ACC112 (cell line): ENCODE data around the gene GCNT2.

Experiments used
- H2AFZ ChIP-seq: fragments of 200-600 bp; sonication (generic); one replicate; pipeline ENCODE4 v1.6.0; 2017; ENCODE audit warnings: antibody characterized with exemption, low read length; ENCODE audit not compliant: unreplicated experiment
- H3K27ac ChIP-seq: fragments of 200-600 bp; sonication (generic); 2 replicates; pipeline ENCODE4 v1.5.1; 2014; ENCODE audit warnings: low read depth, mild to moderate bottlenecking, antibody characterized with exemption, low read length, moderate library complexity
- H3K27me3 ChIP-seq: fragments of 200-600 bp; sonication (generic); 2 replicates; pipeline ENCODE4 v1.6.1; 2014; ENCODE audit warnings: mild to moderate bottlenecking, antibody characterized with exemption, low read length, moderate library complexity, mixed read lengths; ENCODE audit not compliant: insufficient read depth
- H3K36me3 ChIP-seq: fragments of 200-600 bp; sonication (generic); 2 replicates; pipeline ENCODE4 v1.6.1; 2016; ENCODE audit warnings: mild to moderate bottlenecking, antibody characterized with exemption, low read length, moderate library complexity, mixed read lengths; ENCODE audit not compliant: insufficient read depth
- H3K4me1 ChIP-seq: fragments of 200-600 bp; sonication (generic); one replicate; pipeline ENCODE4 v1.6.1; 2016; ENCODE audit warnings: low read length, mixed read lengths; ENCODE audit not compliant: insufficient read depth, unreplicated experiment, control insufficient read depth
- H3K4me3 ChIP-seq: fragments of 200-600 bp; sonication (generic); 2 replicates; pipeline ENCODE4 v1.5.1; 2014; ENCODE audit warnings: mild to moderate bottlenecking, low read depth, low read length
- H3K79me2 ChIP-seq: fragments of 200-600 bp; sonication (generic); one replicate; pipeline ENCODE4 v1.6.0; 2016; ENCODE audit warnings: low read length; ENCODE audit not compliant: control insufficient read depth, unreplicated experiment, insufficient read depth

GCNT2 gene

GRCh38 chr6:10627800-10628199 lies 106.6 kb downstream of the GCNT2 start:
- Histone ChIP-seq H2AFZ (no peak overlapping the region), H3K27ac (no peak overlapping the region), H3K36me3 (no peaks in the 10 kb centered on the region), H3K79me2 (no peaks in the 10 kb centered on the region), H3K27me3 (0 out of 2 replicates have a peak, but pooled peaks cover 4% of the 10 kb centered on the region), H3K4me3 (no peak overlapping the region), H3K4me1 (peaks cover under 1% of the 10 kb centered on the region)

- Histone ChIP-seq H3K27me3 (0 out of 2 replicates have a peak, but pooled peaks cover 4% of the 10 kb centered on the region), H3K79me2 (no peaks in the 10 kb centered on the region), H2AFZ (no peak overlapping the region), H3K4me1 (peaks cover 11% of the 10 kb centered on the region), H3K36me3 (no peaks in the 10 kb centered on the region), H3K4me3 (no peak overlapping the region), H3K27ac (no peak overlapping the region)
Observed at GRCh38 chr6:10630178-10630577, 109.0 kb downstream of the GCNT2 start.

GRCh38 chr6:10633216-10633615 lies 112.1 kb downstream of the GCNT2 start:
- H3K36me3 ChIP-seq: no peaks in the 10 kb centered on the region
- H3K4me1 ChIP-seq: peaks cover 11% of the 10 kb centered on the region
- no peaks in the 10 kb centered on the region for H3K79me2 ChIP-seq
- H2AFZ ChIP-seq: no peak overlapping the region
- peak overlapping the region; percentile 68 for H3K27ac ChIP-seq
- no peaks in the 10 kb centered on the region for H3K27me3 ChIP-seq
- H3K4me3 ChIP-seq: no peak overlapping the region; the same call in 1 of the 2 replicates

- H3K4me1 ChIP-seq: no peaks in the 10 kb centered on the region
- no peak overlapping the region for H3K4me3 ChIP-seq
- H2AFZ ChIP-seq: no peak overlapping the region
- H3K36me3 ChIP-seq: no peaks in the 10 kb centered on the region
- no peak overlapping the region for H3K27ac ChIP-seq
- peaks cover 23% of the 10 kb centered on the region for H3K27me3 ChIP-seq
- no peaks in the 10 kb centered on the region for H3K79me2 ChIP-seq
Observed at GRCh38 chr6:10640412-10640811, 119.3 kb downstream of the GCNT2 start.

GRCh38 chr6:10641528-10641927 lies 120.4 kb downstream of the GCNT2 start:
- Histone ChIP-seq H3K4me3 (no peak overlapping the region), H3K36me3 (no peaks in the 10 kb centered on the region), H3K4me1 (no peaks in the 10 kb centered on the region), H3K79me2 (no peaks in the 10 kb centered on the region), H3K27me3 (peaks cover 27% of the 10 kb centered on the region), H3K27ac (no peak overlapping the region), H2AFZ (no peak overlapping the region)

- no peaks in the 10 kb centered on the region for H3K36me3 ChIP-seq
- peaks cover 31% of the 10 kb centered on the region for H3K27me3 ChIP-seq
- no peaks in the 10 kb centered on the region for H3K79me2 ChIP-seq
- H3K4me3 ChIP-seq: no peak overlapping the region
- no peak overlapping the region for H3K27ac ChIP-seq
- no peaks in the 10 kb centered on the region for H3K4me1 ChIP-seq
- no peak overlapping the region for H2AFZ ChIP-seq
Observed at GRCh38 chr6:10643201-10643651, 122.1 kb downstream of the GCNT2 start.

- Histone ChIP-seq H3K27me3 (peaks cover 31% of the 10 kb centered on the region), H3K36me3 (no peaks in the 10 kb centered on the region), H3K27ac (no peak overlapping the region), H3K4me1 (no peaks in the 10 kb centered on the region), H3K4me3 (no peak overlapping the region), H3K79me2 (no peaks in the 10 kb centered on the region), H2AFZ (no peak overlapping the region)
Observed at GRCh38 chr6:10644225-10644624, 123.1 kb downstream of the GCNT2 start.

- no peak overlapping the region for H3K4me3 ChIP-seq
- H3K27me3 ChIP-seq: peaks cover 21% of the 10 kb centered on the region
- H3K4me1 ChIP-seq: no peaks in the 10 kb centered on the region
- no peaks in the 10 kb centered on the region for H3K36me3 ChIP-seq
- no peaks in the 10 kb centered on the region for H3K79me2 ChIP-seq
- H3K27ac ChIP-seq: no peak overlapping the region
- no peak overlapping the region for H2AFZ ChIP-seq
Observed at GRCh38 chr6:10655508-10656055, 134.4 kb downstream of the GCNT2 start.

- Histone ChIP-seq H2AFZ (no peak overlapping the region), H3K79me2 (no peaks in the 10 kb centered on the region), H3K4me3 (peak overlapping the region; percentile 66), H3K4me1 (no peaks in the 10 kb centered on the region), H3K27ac (no peak overlapping the region), H3K27me3 (peaks cover 11% of the 10 kb centered on the region), H3K36me3 (no peaks in the 10 kb centered on the region)
Observed at GRCh38 chr6:10658910-10659698, 138.0 kb downstream of the GCNT2 start.

GRCh38 chr6:10659699-10660348 lies 138.7 kb downstream of the GCNT2 start:
- peaks cover 10% of the 10 kb centered on the region for H3K27me3 ChIP-seq
- H3K36me3 ChIP-seq: no peaks in the 10 kb centered on the region
- H3K4me1 ChIP-seq: no peaks in the 10 kb centered on the region
- no peak overlapping the region for H3K27ac ChIP-seq
- no peak overlapping the region for H2AFZ ChIP-seq
- peak overlapping the region; percentile 66 for H3K4me3 ChIP-seq
- H3K79me2 ChIP-seq: no peaks in the 10 kb centered on the region
